H1 (cell line): ENCODE data around the gene TEX13B. TPM values are rescaled to one million over a fixed set of nuclear protein-coding genes. Genes with fewer than 3 reads are reported as not detected.

Experiments
- CTCF ChIA-PET: fragments of 300-600 bp; sonication (Branson Sonifier 250); formaldehyde crosslinking; loops from one replicate; lab custom pipeline; 2021; ENCODE audit not compliant: partially characterized antibody; lab: Charles Lee
- POLR2A ChIA-PET: fragments of 300-600 bp; sonication (Branson Sonifier 250); formaldehyde crosslinking; loops from one replicate; lab custom pipeline; 2021; ENCODE audit warnings: inconsistent platforms; ENCODE audit not compliant: partially characterized antibody; lab: Charles Lee
- DNase-seq, 2 experiments: peaks; one replicate each; pipeline versions ENCODE4 v3.0.0 to v3.0.0-alpha.2; 2010 to 2022; ENCODE audit warnings: low spot score in 2 of 2, low read depth in 1 of 2, mixed read lengths in 1 of 2
- FAIRE-seq: peaks from 2 replicates; lab custom pipeline; 2011; peaks lifted over from hg19 to GRCh38; lab: Jason Lieb, UNC
- H2AFZ ChIP-seq: 2 replicates; pipeline ENCODE4 v1.8.1; 2012; ENCODE audit warnings: low read length, inconsistent platforms
- H2AK5ac ChIP-seq: 2 replicates; pipeline ENCODE4 v1.6.1; 2013; ENCODE audit warnings: low read depth, low read length
- H2BK120ac ChIP-seq: replicated peaks from 2 replicates; pipeline ENCODE3; 2013; ENCODE audit warnings: low read depth, low read length, inconsistent platforms
- H2BK12ac ChIP-seq: 2 replicates; pipeline ENCODE4 v1.6.1; 2013; ENCODE audit warnings: low read depth, low read length
- H2BK15ac ChIP-seq: 2 replicates; pipeline ENCODE4 v1.6.1; 2013; ENCODE audit warnings: low read length
- H2BK20ac ChIP-seq: 2 replicates; pipeline ENCODE4 v1.6.1; 2013; ENCODE audit warnings: low read length
- H2BK5ac ChIP-seq: 2 replicates; pipeline ENCODE4 v1.6.1; 2013; ENCODE audit warnings: low read depth, low read length
- H3K14ac ChIP-seq: 2 replicates; pipeline ENCODE4 v1.6.1; 2013; ENCODE audit warnings: inconsistent platforms; ENCODE audit not compliant: insufficient read length
- H3K18ac ChIP-seq: 2 replicates; pipeline ENCODE4 v1.6.1; 2013; ENCODE audit warnings: low read length; ENCODE audit errors: extremely low read depth
- H3K23ac ChIP-seq: 2 replicates; pipeline ENCODE4 v1.6.1; 2013; ENCODE audit warnings: inconsistent platforms; ENCODE audit not compliant: insufficient read length
- H3K23me2 ChIP-seq: 2 replicates; pipeline ENCODE4 v1.6.1; 2013; ENCODE audit warnings: low read depth, low read length
- H3K27ac ChIP-seq: 2 replicates; pipeline ENCODE4 v1.6.1; 2011; ENCODE audit warnings: low read depth, low read length, inconsistent platforms
- H3K27me3 ChIP-seq, 4 experiments: replicated peaks in 1 of 4; 1 replicate in 1 of 4; 2 replicates in 3 of 4; pipeline versions ENCODE4 v1.6.1 to v1.8.1; 2011 to 2013; ENCODE audit warnings: low read length in 3 of 4, mild to moderate bottlenecking in 3 of 4, inconsistent platforms in 2 of 4, mixed read lengths in 2 of 4, moderate library complexity in 1 of 4; ENCODE audit not compliant: control insufficient read depth in 3 of 4, insufficient read depth in 3 of 4; ENCODE audit errors: extremely low read depth in 1 of 4
- H3K36me3 ChIP-seq, 4 experiments: 2 replicates each; pipeline versions ENCODE4 v1.6.1 to v1.8.1; 2011 to 2013; ENCODE audit warnings: mild to moderate bottlenecking in 4 of 4, low read length in 3 of 4, moderate library complexity in 2 of 4, control low read depth in 1 of 4, inconsistent platforms in 1 of 4; ENCODE audit not compliant: insufficient read depth in 4 of 4, control insufficient read depth in 2 of 4
- H3K4ac ChIP-seq: replicated peaks from 2 replicates; pipeline ENCODE3; 2013; ENCODE audit warnings: low read length, low read depth, mixed read lengths, inconsistent platforms; ENCODE audit not compliant: insufficient read length
- H3K4me1 ChIP-seq, 4 experiments: replicated peaks in 1 of 4; 1 replicate in 1 of 4; 2 replicates in 3 of 4; pipeline versions ENCODE4 v1.6.1 to v1.8.1; 2011 to 2013; ENCODE audit warnings: low read length in 3 of 4, inconsistent platforms in 2 of 4, mixed read lengths in 1 of 4; ENCODE audit not compliant: insufficient read depth in 4 of 4, control insufficient read depth in 3 of 4
- H3K4me2 ChIP-seq, 2 experiments: 2 replicates each; pipeline versions ENCODE4 v1.6.1 to v1.8.1; 2011 to 2013; ENCODE audit warnings: low read depth in 2 of 2, low read length in 2 of 2, control low read depth in 1 of 2, inconsistent platforms in 1 of 2, mild to moderate bottlenecking in 1 of 2; ENCODE audit not compliant: insufficient read depth in 1 of 2
- H3K4me3 ChIP-seq, 4 experiments: fragments of 200-600, 300-600 bp in 1 of 4; sonication (generic), shearing (Covaris generic), sonication (Bioruptor Twin) in 1 of 4; 2 replicates each; pipeline versions ENCODE4 v1.5.1 to v1.8.1; 2011 to 2016; ENCODE audit warnings: low read length in 4 of 4, low read depth in 3 of 4, control low read depth in 2 of 4, inconsistent platforms in 2 of 4, mild to moderate bottlenecking in 2 of 4, mixed read lengths in 1 of 4, moderate library complexity in 1 of 4; ENCODE audit not compliant: insufficient read depth in 2 of 4; ENCODE audit errors: extremely low read depth in 1 of 4
- H3K56ac ChIP-seq: replicated peaks from 2 replicates; pipeline ENCODE3; 2013; ENCODE audit warnings: low read depth, mild to moderate bottlenecking, mixed read lengths, low read length, inconsistent platforms; ENCODE audit not compliant: insufficient read length
- H3K79me1 ChIP-seq: 2 replicates; pipeline ENCODE4 v1.6.1; 2013; ENCODE audit warnings: low read depth, low read length, control low read depth
- H3K79me2 ChIP-seq, 2 experiments: 2 replicates each; pipeline versions ENCODE4 v1.6.1 to v1.8.1; 2012 to 2013; ENCODE audit warnings: low read length in 2 of 2, mild to moderate bottlenecking in 2 of 2, inconsistent platforms in 1 of 2; ENCODE audit not compliant: insufficient read depth in 2 of 2, control insufficient read depth in 1 of 2
- H3K9ac ChIP-seq, 4 experiments: replicated peaks in 1 of 4; 1 replicate in 1 of 4; 2 replicates in 3 of 4; pipeline versions ENCODE4 v1.6.1 to v1.8.1; 2011 to 2013; ENCODE audit warnings: low read depth in 3 of 4, low read length in 3 of 4, control low read depth in 2 of 4, mild to moderate bottlenecking in 2 of 4, moderate library complexity in 2 of 4, inconsistent platforms in 1 of 4; ENCODE audit errors: extremely low read depth in 1 of 4
- H3K9me3 ChIP-seq, 2 experiments: 2 replicates each; pipeline versions ENCODE4 v1.6.1 to v1.8.1; 2012 to 2013; ENCODE audit warnings: mild to moderate bottlenecking in 2 of 2, moderate library complexity in 2 of 2, control low read depth in 1 of 2, inconsistent platforms in 1 of 2, low read depth in 1 of 2, low read length in 1 of 2, mixed read lengths in 1 of 2; ENCODE audit not compliant: insufficient read depth in 2 of 2
- H4K20me1 ChIP-seq, 2 experiments: replicated peaks in 1 of 2; 2 replicates each; pipeline versions ENCODE3 to v1.8.1; 2011 to 2013; ENCODE audit warnings: inconsistent platforms in 2 of 2, low read length in 2 of 2, mild to moderate bottlenecking in 1 of 2; ENCODE audit not compliant: insufficient read depth in 2 of 2, control insufficient read depth in 1 of 2
- H4K5ac ChIP-seq: 2 replicates; pipeline ENCODE4 v1.6.1; 2013; ENCODE audit warnings: low read length, low read depth, mixed read lengths, inconsistent platforms; ENCODE audit not compliant: insufficient read length
- H4K8ac ChIP-seq: 2 replicates; pipeline ENCODE4 v1.8.0; 2013; ENCODE audit warnings: mild to moderate bottlenecking, moderate library complexity, low read length, inconsistent platforms; ENCODE audit not compliant: insufficient read depth; ENCODE audit errors: extremely low read depth
- H4K91ac ChIP-seq: replicated peaks from 2 replicates; pipeline ENCODE3; 2013; ENCODE audit warnings: low read length, mixed read lengths, inconsistent platforms; ENCODE audit not compliant: insufficient read length
- ASH2L ChIP-seq: fragments of 200-600, 300-600 bp; sonication (generic); IDR thresholded peaks from one replicate; pipeline ENCODE4 v1.7.1; 2017; ENCODE audit warnings: low read length
- FOSL1 ChIP-seq: IDR thresholded peaks from 2 replicates; pipeline ENCODE4 v1.6.1; 2011; ENCODE audit warnings: mild to moderate bottlenecking, low read depth, low read length, moderate library complexity; ENCODE audit not compliant: insufficient read depth
- HDAC6 ChIP-seq: IDR thresholded peaks from one replicate; pipeline ENCODE4 v1.7.1; 2012; ENCODE audit warnings: low read depth, mild to moderate bottlenecking, inconsistent platforms, low read length, moderate library complexity
- KDM5A ChIP-seq: fragments of 200-600 bp; IDR thresholded peaks from 2 replicates; pipeline ENCODE4 v1.7.1; 2012; ENCODE audit warnings: mild to moderate bottlenecking, low read length, inconsistent platforms, mixed read lengths
- PHF8 ChIP-seq: fragments of 200-600 bp; sonication (generic); conservative IDR thresholded peaks from 2 replicates; pipeline ENCODE4 v1.7.1; 2012; ENCODE audit warnings: low read depth, mild to moderate bottlenecking, inconsistent platforms, low read length, moderate library complexity
- RAD21 ChIP-seq, 2 experiments: IDR thresholded peaks in 1 of 2; conservative IDR thresholded peaks in 1 of 2; 2 replicates each; pipeline ENCODE4 v1.6.1; 2011; ENCODE audit warnings: low read depth in 2 of 2, low read length in 2 of 2, improper control_type of control experiment in 1 of 2, inconsistent platforms in 1 of 2, mild to moderate bottlenecking in 1 of 2, moderate library complexity in 1 of 2
- RBBP5 ChIP-seq: IDR thresholded peaks from 2 replicates; pipeline ENCODE4 v1.7.1; 2012; ENCODE audit warnings: low read depth, mild to moderate bottlenecking, inconsistent platforms, low read length, moderate library complexity, borderline replicate concordance
- TAF1 ChIP-seq: IDR thresholded peaks from 2 replicates; pipeline ENCODE4 v1.6.1; 2011; ENCODE audit warnings: mild to moderate bottlenecking, low read depth, low read length
- TCF12 ChIP-seq: IDR thresholded peaks from 2 replicates; pipeline ENCODE4 v1.6.1; 2011; ENCODE audit warnings: low read depth, mild to moderate bottlenecking, low read length
- YY1 ChIP-seq: IDR thresholded peaks from 2 replicates; pipeline ENCODE4 v1.6.1; 2011; ENCODE audit warnings: low read depth, mild to moderate bottlenecking, low read length
- polyA plus RNA-seq, 7 experiments: library from polyadenylated mRNA; depleted of rRNA in 3 of 7; stranded (reverse) in 5 of 7; unstranded in 2 of 7; fragments of >200 nt in 5 of 7; fragments of 200-250 nt in 2 of 7; gene quantifications; 1 replicate in 5 of 7; 2 replicates in 1 of 7; 4 replicates in 1 of 7; pipeline versions ENCODE4 v1.2.1 to v1.2.3, GENCODE V29; 2011 to 2013; ENCODE audit warnings: missing spikeins in 2 of 7, mixed read lengths in 2 of 7
- total RNA-seq: library from RNA; stranded (reverse); fragmentation: NEBNext Ultra II Directional; extraction: Animal tissue kit (Norgen Biotek cat#: 25700); gene quantifications from 2 replicates; pipeline ENCODE4 v1.2.1, GENCODE V29; 2021
- TF ChIP-seq, protein P1 (sequence below): IDR thresholded peaks from 2 replicates; pipeline ENCODE4 v1.6.1; 2012; ENCODE audit warnings: inconsistent platforms
- TF ChIP-seq, protein P2 (sequence below): IDR thresholded peaks from 2 replicates; pipeline ENCODE4 v1.6.1; 2012; ENCODE audit warnings: low read length, inconsistent platforms

TEX13B gene
- total and polyA plus RNA-seq, 2 of the 8 experiments (the other 6 are each of a cell fraction or from before 2014, with no cell fraction given) = 0.06 to 0.32 TPM

DNA sequence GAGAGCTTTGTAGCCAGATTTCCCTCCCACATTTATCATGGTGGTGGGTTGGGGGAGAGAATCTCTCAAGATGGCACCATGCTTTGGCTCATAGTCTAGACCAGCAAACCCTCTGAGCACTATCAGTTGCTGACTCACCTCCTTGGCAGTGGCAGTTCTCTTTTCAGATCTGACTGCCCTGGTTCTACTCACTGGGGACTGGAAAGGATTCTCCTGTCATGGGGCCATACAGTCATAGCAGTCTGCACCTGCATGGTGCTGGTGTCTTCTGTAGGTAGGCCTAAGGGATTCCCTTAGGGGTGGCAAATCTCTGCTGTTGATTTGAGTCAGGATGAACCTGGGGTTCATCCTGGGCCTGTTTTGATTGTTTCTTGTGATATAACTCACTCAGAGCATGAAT is 2.6 kb downstream of the TEX13B start:
- Histone ChIP-seq H2BK120ac (no peak overlapping the region), H3K23me2 (no peaks in the 10 kb centered on the region), H2BK15ac (no peak overlapping the region), H4K20me1 (no peaks in the 10 kb centered on the region), H2BK20ac (no peak overlapping the region), H3K4me1 (peaks cover 0 to 7% (median 4%) of the 10 kb centered on the region in 4 experiments; a peak in 4 of 7 replicates), H2AFZ (no peak overlapping the region), H3K18ac (no peak overlapping the region), H3K27me3 (no peaks in the 10 kb centered on the region), H3K4me3 (no peak overlapping the region), H3K9me3 (no peaks in the 10 kb centered on the region), H3K23ac (no peak overlapping the region), H3K79me1 (no peaks in the 10 kb centered on the region), H4K5ac (no peak overlapping the region), H3K79me2 (no peaks in the 10 kb centered on the region), H3K56ac (no peak overlapping the region), H3K4ac (no peak overlapping the region), H3K36me3 (peaks cover 0 to 2% (median 0%) of the 10 kb centered on the region in 4 experiments; a peak in 2 of 8 replicates), H4K8ac (no peak overlapping the region), H3K14ac (no peak overlapping the region), H3K4me2 (no peak overlapping the region), H4K91ac (no peak overlapping the region), H3K27ac (no peak overlapping the region), H2BK12ac (no peak overlapping the region), H3K9ac (no peak overlapping the region), H2BK5ac (no peak overlapping the region), H2AK5ac (no peak overlapping the region)
- CTCF ChIA-PET = interaction anchor here (0.9 to 1.7 kb wide), 4 partner anchors 15 to 44 kb away, joined by 3 to 7 read pairs (median 3); no protein-coding TSS in a partner anchor
- POLR2A ChIA-PET = no interaction called here
- no peak for FAIRE-seq
- DNase-seq = no peak
- TF ChIP-seq RAD21 (IDR thresholded peaks at IDR 0.05 in 1 of 2, conservative IDR thresholded peaks at IDR 0.05 in 1 of 2; ENCODE audit: low read depth in 2 of 2, low read length in 2 of 2) (no peak), TCF12 (no peak), ASH2L (no peak), HDAC6 (no peak), TAF1 (no peak), YY1 (no peak), KDM5A (no peak), FOSL1 (no peak), PHF8 (no peak), RBBP5 (no peak)
- TF ChIP-seq, protein P1, sequence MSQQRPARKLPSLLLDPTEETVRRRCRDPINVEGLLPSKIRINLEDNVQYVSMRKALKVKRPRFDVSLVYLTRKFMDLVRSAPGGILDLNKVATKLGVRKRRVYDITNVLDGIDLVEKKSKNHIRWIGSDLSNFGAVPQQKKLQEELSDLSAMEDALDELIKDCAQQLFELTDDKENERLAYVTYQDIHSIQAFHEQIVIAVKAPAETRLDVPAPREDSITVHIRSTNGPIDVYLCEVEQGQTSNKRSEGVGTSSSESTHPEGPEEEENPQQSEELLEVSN = no peak
- TF ChIP-seq, protein P2, sequence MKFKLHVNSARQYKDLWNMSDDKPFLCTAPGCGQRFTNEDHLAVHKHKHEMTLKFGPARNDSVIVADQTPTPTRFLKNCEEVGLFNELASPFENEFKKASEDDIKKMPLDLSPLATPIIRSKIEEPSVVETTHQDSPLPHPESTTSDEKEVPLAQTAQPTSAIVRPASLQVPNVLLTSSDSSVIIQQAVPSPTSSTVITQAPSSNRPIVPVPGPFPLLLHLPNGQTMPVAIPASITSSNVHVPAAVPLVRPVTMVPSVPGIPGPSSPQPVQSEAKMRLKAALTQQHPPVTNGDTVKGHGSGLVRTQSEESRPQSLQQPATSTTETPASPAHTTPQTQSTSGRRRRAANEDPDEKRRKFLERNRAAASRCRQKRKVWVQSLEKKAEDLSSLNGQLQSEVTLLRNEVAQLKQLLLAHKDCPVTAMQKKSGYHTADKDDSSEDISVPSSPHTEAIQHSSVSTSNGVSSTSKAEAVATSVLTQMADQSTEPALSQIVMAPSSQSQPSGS = no peak
